CD14-positive monocyte (primary cell): Measurements from ENCODE around the gene CFAP61. TPM values are rescaled to one million over a fixed set of nuclear protein-coding genes. Genes with fewer than 3 reads are reported as not detected.

Source experiments
- DNase-seq, 3 donors: peaks; one replicate each; pipeline ENCODE4 v3.0.0-alpha.2; 2011 to 2022
- H2AFZ ChIP-seq: 2 replicates; pipeline ENCODE4 v1.6.0; 2012; ENCODE audit warnings: mild to moderate bottlenecking, low read depth, low read length, inconsistent platforms; ENCODE audit not compliant: insufficient read depth, poor library complexity, severe bottlenecking
- H3K27ac ChIP-seq, 2 donors: 1 replicate in 1 of 2; 2 replicates in 1 of 2; pipeline ENCODE4 v1.5.1; 2012 to 2013; ENCODE audit warnings: low read length in 2 of 2, control low read depth in 1 of 2, inconsistent platforms in 1 of 2, low read depth in 1 of 2, mild to moderate bottlenecking in 1 of 2
- H3K27me3 ChIP-seq, 2 donors: one replicate each; pipeline versions ENCODE4 v1.6.0 to v1.6.1; 2011 to 2013; ENCODE audit warnings: low read length in 2 of 2; ENCODE audit not compliant: control insufficient read depth in 2 of 2, insufficient read depth in 2 of 2
- H3K36me3 ChIP-seq, 2 donors: replicated peaks in 1 of 2; 1 replicate in 1 of 2; 2 replicates in 1 of 2; pipeline versions ENCODE4 v1.5.1 to v1.6.1; 2012 to 2013; ENCODE audit warnings: low read length in 2 of 2, control low read depth in 1 of 2, inconsistent platforms in 1 of 2, mild to moderate bottlenecking in 1 of 2; ENCODE audit not compliant: insufficient read depth in 2 of 2, control insufficient read depth in 1 of 2
- H3K4me1 ChIP-seq, 2 donors: 1 replicate in 1 of 2; 2 replicates in 1 of 2; pipeline versions ENCODE4 v1.5.1 to v1.6.1; 2012 to 2013; ENCODE audit warnings: low read length in 2 of 2, control low read depth in 1 of 2, inconsistent platforms in 1 of 2, mild to moderate bottlenecking in 1 of 2, moderate library complexity in 1 of 2; ENCODE audit not compliant: insufficient read depth in 2 of 2, control insufficient read depth in 1 of 2
- H3K4me2 ChIP-seq: replicated peaks from 2 replicates; pipeline ENCODE3; 2012; ENCODE audit warnings: low read length, moderate library complexity, mild to moderate bottlenecking; ENCODE audit not compliant: poor library complexity, severe bottlenecking; ENCODE audit errors: extremely low read depth
- H3K4me3 ChIP-seq, 3 experiments: fragments of 200-600 bp in 1 of 3; sonication (generic) in 1 of 3; replicated peaks in 1 of 3; 1 replicate in 2 of 3; 2 replicates in 1 of 3; pipeline ENCODE4 v1.5.1; 2011 to 2013; ENCODE audit warnings: low read length in 3 of 3, mild to moderate bottlenecking in 3 of 3, control low read depth in 2 of 3, low read depth in 2 of 3, inconsistent platforms in 1 of 3, moderate library complexity in 1 of 3
- H3K79me2 ChIP-seq: 2 replicates; pipeline ENCODE4 v1.6.0; 2012; ENCODE audit warnings: mild to moderate bottlenecking, control low read depth, inconsistent platforms, low read length, moderate library complexity; ENCODE audit not compliant: insufficient read depth
- H3K9ac ChIP-seq: 2 replicates; pipeline ENCODE4 v1.6.0; 2017; ENCODE audit warnings: low read length, mild to moderate bottlenecking; ENCODE audit not compliant: insufficient read depth, poor library complexity, severe bottlenecking
- H3K9me3 ChIP-seq, 2 donors: replicated peaks in 1 of 2; 1 replicate in 1 of 2; 2 replicates in 1 of 2; pipeline versions ENCODE4 v1.5.1 to v1.6.1; 2012 to 2013; ENCODE audit warnings: low read length in 2 of 2, control low read depth in 1 of 2; ENCODE audit not compliant: control insufficient read depth in 1 of 2, insufficient read depth in 1 of 2
- H4K20me1 ChIP-seq: 2 replicates; pipeline ENCODE4 v1.6.0; 2012; ENCODE audit warnings: mild to moderate bottlenecking, low read length, control low read depth, moderate library complexity; ENCODE audit not compliant: insufficient read depth
- H3K27ac Mint-ChIP-seq, 7 donors: one replicate each; pipeline ENCODE4 v1.8.0; 2020; ENCODE audit warnings: mild to moderate bottlenecking in 7 of 7, mixed read lengths in 7 of 7, moderate library complexity in 6 of 7, inconsistent platforms in 2 of 7
- H3K27me3 Mint-ChIP-seq, 3 donors: one replicate each; pipeline ENCODE4 v1.8.0; 2021 to 2022; ENCODE audit warnings: low read depth in 3 of 3, mild to moderate bottlenecking in 3 of 3, mixed read lengths in 3 of 3, moderate library complexity in 3 of 3, inconsistent platforms in 1 of 3
- H3K36me3 Mint-ChIP-seq, 2 donors: one replicate each; pipeline ENCODE4 v1.8.0; 2020; ENCODE audit warnings: mixed read lengths in 2 of 2, inconsistent platforms in 1 of 2, mild to moderate bottlenecking in 1 of 2
- H3K4me1 Mint-ChIP-seq: one replicate; pipeline ENCODE4 v1.8.0; 2020; ENCODE audit warnings: mild to moderate bottlenecking, mixed read lengths
- H3K4me3 Mint-ChIP-seq, 2 donors: one replicate each; pipeline ENCODE4 v1.8.0; 2020; ENCODE audit warnings: mild to moderate bottlenecking in 2 of 2, mixed read lengths in 2 of 2, moderate library complexity in 1 of 2
- H3K9me3 Mint-ChIP-seq, 7 donors: one replicate each; pipeline ENCODE4 v1.8.0; 2020 to 2022; ENCODE audit warnings: mixed read lengths in 7 of 7, mild to moderate bottlenecking in 6 of 7, moderate library complexity in 6 of 7, inconsistent platforms in 2 of 7
- WGBS: methylation state at CpG from one replicate; pipeline ENCODE4 v1.1.5; 2013; ENCODE audit warnings: missing lambda C conversion rate; ENCODE audit not compliant: insufficient coverage; 5-methylcytosine and 5-hydroxymethylcytosine counted together
- intact Hi-C, 2 donors: fragments of 100-400 bp; cut with micrococcal nuclease; formaldehyde crosslinking; loops; one replicate each; pipeline versions ENCODE4 v1.15.0 to v1.15.1; 2023
- polyA plus RNA-seq, 3 donors: library from polyadenylated mRNA; depleted of rRNA in 1 of 3; unstranded in 2 of 3; stranded (reverse) in 1 of 3; fragments of 300-500 nt in 2 of 3; fragments of >200 nt in 1 of 3; fragmentation: Illumina TruSeq in 2 of 3; gene quantifications; 1 replicate in 2 of 3; 2 replicates in 1 of 3; pipeline ENCODE4 v1.2.3, GENCODE V29; 2012 to 2021
- TF ChIP-seq, protein P1 (sequence below): fragments of 200-600 bp; IDR thresholded peaks from one replicate; pipeline ENCODE4 v1.8.0; 2022; ENCODE audit warnings: antibody characterized with exemption, mild to moderate bottlenecking

CFAP61 gene
- polyA plus RNA-seq, 3 donors = not detected

DNA sequence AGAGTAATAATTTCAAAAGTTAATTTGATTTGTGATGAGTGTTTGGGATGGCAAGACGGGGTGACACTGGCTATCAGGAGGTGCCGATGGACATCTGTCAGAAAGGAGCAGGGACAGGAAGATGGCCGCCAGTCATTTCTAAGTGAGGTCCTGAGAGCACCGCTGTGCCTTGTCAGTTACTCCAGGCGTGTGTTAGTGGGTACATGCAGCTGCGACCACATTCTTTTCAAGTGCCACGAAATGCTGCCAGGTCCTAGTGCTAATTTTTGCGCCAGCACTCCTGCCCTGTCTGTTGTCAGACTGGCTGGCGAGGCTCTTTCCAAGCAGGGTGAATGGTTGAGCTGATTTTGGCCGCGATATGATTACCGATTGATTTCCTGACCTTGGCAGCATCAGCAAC lies 251.0 kb downstream of the CFAP61 start:
- H3K27ac ChIP-seq = peak overlapping the region in 1 of 2 donors; percentile 5
- intact Hi-C loops = no loop called here
- WGBS = 76% methylated on average over 12 of the region's 12 CpGs
- no peak overlapping the region for H3K9ac ChIP-seq
- H4K20me1 ChIP-seq = no peaks in the 10 kb centered on the region
- no peaks in the 10 kb centered on the region for H3K9me3 ChIP-seq
- DNase-seq = no peak
- no peaks in the 10 kb centered on the region for H3K79me2 ChIP-seq
- TF ChIP-seq, protein P1, sequence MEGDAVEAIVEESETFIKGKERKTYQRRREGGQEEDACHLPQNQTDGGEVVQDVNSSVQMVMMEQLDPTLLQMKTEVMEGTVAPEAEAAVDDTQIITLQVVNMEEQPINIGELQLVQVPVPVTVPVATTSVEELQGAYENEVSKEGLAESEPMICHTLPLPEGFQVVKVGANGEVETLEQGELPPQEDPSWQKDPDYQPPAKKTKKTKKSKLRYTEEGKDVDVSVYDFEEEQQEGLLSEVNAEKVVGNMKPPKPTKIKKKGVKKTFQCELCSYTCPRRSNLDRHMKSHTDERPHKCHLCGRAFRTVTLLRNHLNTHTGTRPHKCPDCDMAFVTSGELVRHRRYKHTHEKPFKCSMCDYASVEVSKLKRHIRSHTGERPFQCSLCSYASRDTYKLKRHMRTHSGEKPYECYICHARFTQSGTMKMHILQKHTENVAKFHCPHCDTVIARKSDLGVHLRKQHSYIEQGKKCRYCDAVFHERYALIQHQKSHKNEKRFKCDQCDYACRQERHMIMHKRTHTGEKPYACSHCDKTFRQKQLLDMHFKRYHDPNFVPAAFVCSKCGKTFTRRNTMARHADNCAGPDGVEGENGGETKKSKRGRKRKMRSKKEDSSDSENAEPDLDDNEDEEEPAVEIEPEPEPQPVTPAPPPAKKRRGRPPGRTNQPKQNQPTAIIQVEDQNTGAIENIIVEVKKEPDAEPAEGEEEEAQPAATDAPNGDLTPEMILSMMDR = no peak
- H3K4me3 Mint-ChIP-seq = peak overlapping the region in 1 of 2 donors; percentile 82
- peaks cover 0 to 8% (median 2%) of the 10 kb centered on the region in 7 donors for H3K9me3 Mint-ChIP-seq
- peaks cover 0 to 2% of the 10 kb centered on the region in 2 donors for H3K36me3 Mint-ChIP-seq
- peaks cover 0 to 3% (median 2%) of the 10 kb centered on the region in 3 donors for H3K27me3 Mint-ChIP-seq
- peak overlapping the region; percentile 10 for H2AFZ ChIP-seq
- H3K4me1 Mint-ChIP-seq = peaks cover 11% of the 10 kb centered on the region
- peak overlapping the region in 5 of 7 donors; percentile 10 to 74 (median 22) for H3K27ac Mint-ChIP-seq
- no peaks in the 10 kb centered on the region for H3K36me3 ChIP-seq
- H3K4me3 ChIP-seq = no peak overlapping the region
- H3K27me3 ChIP-seq = no peaks in the 10 kb centered on the region
- no peak overlapping the region for H3K4me2 ChIP-seq
- H3K4me1 ChIP-seq = peaks cover 10% of the 10 kb centered on the region in 2 donors

DNA sequence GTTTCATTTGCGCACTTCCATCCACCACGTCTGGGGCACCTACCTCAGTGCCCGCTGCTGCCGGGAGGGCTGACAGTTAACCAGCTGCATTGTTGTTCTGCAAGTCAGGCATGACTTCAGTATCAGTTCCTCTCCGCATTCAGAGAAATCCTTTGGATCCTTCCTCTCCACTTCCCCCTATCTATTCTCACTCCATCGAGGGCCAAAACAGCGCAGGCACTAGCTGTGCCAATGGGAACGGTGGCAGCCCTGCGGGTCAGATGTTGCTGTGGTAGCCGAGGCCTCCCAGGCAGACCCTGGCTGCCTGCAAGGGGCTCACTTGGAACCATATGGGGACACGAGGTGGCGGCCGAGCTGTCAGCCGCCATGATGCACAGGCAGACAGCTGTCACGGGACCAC lies 251.4 kb downstream of the CFAP61 start:
- peak overlapping the region in 1 of 2 donors; percentile 5 for H3K27ac ChIP-seq
- H2AFZ ChIP-seq = peak overlapping the region; percentile 10
- no peaks in the 10 kb centered on the region for H3K36me3 ChIP-seq
- peak; percentile 52 to 70 (median 54) for DNase-seq
- peaks cover 10% of the 10 kb centered on the region in 2 donors for H3K4me1 ChIP-seq
- H3K27me3 Mint-ChIP-seq = peaks cover 0 to 3% (median 2%) of the 10 kb centered on the region in 3 donors
- peaks cover 0 to 2% of the 10 kb centered on the region in 2 donors for H3K36me3 Mint-ChIP-seq
- H3K4me2 ChIP-seq = no peak overlapping the region
- H3K27ac Mint-ChIP-seq = peak overlapping the region in 5 of 7 donors; percentile 10 to 74 (median 22)
- intact Hi-C loops = no loop called here
- H3K4me3 Mint-ChIP-seq = peak overlapping the region in 1 of 2 donors; percentile 82
- no peaks in the 10 kb centered on the region for H3K9me3 ChIP-seq
- no peak overlapping the region for H3K9ac ChIP-seq
- no peaks in the 10 kb centered on the region for H4K20me1 ChIP-seq
- H3K9me3 Mint-ChIP-seq = peaks cover 0 to 8% (median 2%) of the 10 kb centered on the region in 7 donors
- no peaks in the 10 kb centered on the region for H3K27me3 ChIP-seq
- TF ChIP-seq, protein P1 = no peak
- H3K4me1 Mint-ChIP-seq = peaks cover 11% of the 10 kb centered on the region
- H3K79me2 ChIP-seq = no peaks in the 10 kb centered on the region
- WGBS = 40% methylated on average over 14 of the region's 15 CpGs
- no peak overlapping the region for H3K4me3 ChIP-seq
